Stimulated activated naive CD4-positive, alpha-beta T cell treated with Interleukin-2 at 50 U/mL for 16 hours (primary cell): ENCODE data around the gene VAPA.

ENCODE experiments used
- DNase-seq: peaks from one replicate; lab custom pipeline; 2025; lab: John Stamatoyannopoulos, UW

The VAPA gene

GRCh38 chr18:9915291-9916076 is 1.7 kb downstream of the VAPA start:
- no peak for DNase-seq

GRCh38 chr18:9916077-9916639 is 2.3 kb downstream of the VAPA start:
- no peak for DNase-seq

GRCh38 chr18:9916808-9917207 is 3.0 kb downstream of the VAPA start:
- DNase-seq = no peak

GRCh38 chr18:9918016-9918680 is 4.3 kb downstream of the VAPA start:
- no peak for DNase-seq

- DNase-seq = no peak
Observed at GRCh38 chr18:9919564-9920232, 5.9 kb downstream of the VAPA start.

GRCh38 chr18:9922592-9923311 is 8.9 kb downstream of the VAPA start:
- no peak for DNase-seq

GRCh38 chr18:9924371-9924943 is 10.6 kb downstream of the VAPA start:
- DNase-seq = no peak

GRCh38 chr18:9925369-9925768 is 11.6 kb downstream of the VAPA start:
- no peak for DNase-seq

- DNase-seq = no peak
Observed at GRCh38 chr18:9925795-9926194, 12.0 kb downstream of the VAPA start.

GRCh38 chr18:9926223-9926894 is 12.5 kb downstream of the VAPA start:
- DNase-seq = no peak

- DNase-seq = no peak
Observed at GRCh38 chr18:9926977-9927376, 13.2 kb downstream of the VAPA start.

GRCh38 chr18:9927392-9928063 is 13.7 kb downstream of the VAPA start:
- DNase-seq = no peak

GRCh38 chr18:9928646-9929259 is 14.9 kb downstream of the VAPA start:
- DNase-seq = no peak

GRCh38 chr18:9930299-9930884 is 16.6 kb downstream of the VAPA start:
- DNase-seq = no peak

- no peak for DNase-seq
Observed at GRCh38 chr18:9931146-9931545, 17.3 kb downstream of the VAPA start.

- no peak for DNase-seq
Observed at GRCh38 chr18:9931678-9932077, 17.9 kb downstream of the VAPA start.

GRCh38 chr18:9933865-9934264 is 20.0 kb downstream of the VAPA start:
- DNase-seq = no peak

- DNase-seq = no peak
Observed at GRCh38 chr18:9934274-9934673, 20.5 kb downstream of the VAPA start.

- DNase-seq = no peak
Observed at GRCh38 chr18:9941103-9941502, 27.3 kb downstream of the VAPA start.

GRCh38 chr18:9941660-9942059 is 27.8 kb downstream of the VAPA start:
- no peak for DNase-seq
